ENCODE data around the gene COL19A1.
"Not testable (repeated sequence)": the region's sequence is repeated elsewhere in the genome, so short reads cannot be mapped to it uniquely, and the experiment has no call there.

The COL19A1 gene

DNA sequence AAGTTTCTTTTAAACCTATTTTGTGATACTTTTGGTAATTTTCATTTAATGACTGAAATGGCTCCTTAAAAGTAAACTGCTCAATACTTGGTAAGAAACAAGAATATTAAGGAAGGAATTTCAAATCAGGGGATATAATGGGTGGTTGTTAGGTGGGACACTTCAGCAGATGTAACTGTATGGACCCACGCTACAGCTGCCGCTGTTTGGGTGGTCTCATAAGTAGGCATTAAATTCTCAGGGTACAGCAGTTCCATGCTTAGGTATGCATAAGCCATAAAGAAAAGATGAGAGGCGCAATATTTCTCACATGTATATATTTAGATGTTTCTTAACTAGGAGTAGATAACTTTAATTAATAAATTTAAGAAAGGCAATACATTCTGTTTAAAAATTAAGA is 35.0 kb downstream of the COL19A1 start:
- DNase-seq: no peak

- DNase-seq: no peak
These were observed 41.7 kb downstream of the COL19A1 start for GRCh38 chr6:69907981-69908498.

GRCh38 chr6:69913361-69913760 is 47.0 kb downstream of the COL19A1 start:
- no peak for DNase-seq

- no peak for DNase-seq
These were observed 47.7 kb downstream of the COL19A1 start for GRCh38 chr6:69914015-69914485.

DNA sequence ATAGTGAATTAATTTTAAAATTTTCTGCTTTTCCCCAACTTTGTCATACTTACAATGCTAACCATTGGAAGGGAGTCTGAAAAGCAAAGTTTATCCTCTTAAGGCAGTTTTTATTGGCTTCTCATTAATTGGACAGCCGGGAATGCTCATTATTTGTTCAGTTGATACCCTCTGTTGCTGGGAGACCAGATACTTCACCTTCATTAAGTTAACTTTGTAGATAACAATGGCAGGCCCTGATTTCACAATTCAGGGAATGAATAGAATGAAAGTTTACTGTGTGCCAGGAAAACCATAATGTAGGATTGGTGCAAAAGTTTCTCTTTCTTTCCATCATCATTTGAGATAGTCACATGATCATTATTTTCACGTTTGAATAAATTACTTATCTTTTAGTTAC is 49.0 kb downstream of the COL19A1 start:
- DNase-seq: no peak

DNA sequence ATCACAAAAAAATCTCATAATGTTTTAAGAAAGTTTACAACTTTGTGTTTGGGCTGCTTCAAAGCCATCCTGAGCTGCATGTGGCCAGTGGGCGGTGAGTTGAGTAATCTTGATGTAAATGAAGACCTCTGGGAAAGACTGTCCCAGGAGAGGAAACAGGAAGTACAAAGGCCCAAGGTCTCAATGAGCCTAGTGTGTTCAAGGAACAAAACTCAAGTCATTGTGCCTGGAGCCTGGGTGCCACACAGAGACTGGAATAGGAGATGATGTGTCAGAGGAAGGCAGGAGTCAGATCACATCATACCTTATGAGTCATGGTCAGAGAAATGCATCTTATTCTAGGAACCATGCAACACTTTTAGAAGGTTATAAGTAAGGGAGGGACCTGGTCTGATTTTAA is 51.5 kb downstream of the COL19A1 start:
- DNase-seq: no peak

GRCh38 chr6:69918813-69919475 is 52.6 kb downstream of the COL19A1 start:
- no peak for DNase-seq

DNA sequence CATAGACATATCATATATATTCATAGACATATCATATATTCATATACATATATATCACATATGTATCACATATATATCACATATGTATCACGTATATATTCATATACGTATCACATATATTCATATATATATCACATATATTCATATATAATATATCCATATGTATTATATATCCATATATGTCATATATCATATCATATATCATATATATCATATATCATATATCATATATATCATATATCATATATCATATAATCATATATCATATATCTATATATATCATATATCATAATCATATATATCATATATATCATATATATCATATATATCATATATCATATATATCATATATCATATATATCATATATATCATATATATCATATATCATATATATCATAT is 54.7 kb downstream of the COL19A1 start:
- DNase-seq: not testable (repeated sequence)

GRCh38 chr6:69921611-69922010 is 55.3 kb downstream of the COL19A1 start:
- not testable (repeated sequence) for DNase-seq

- DNase-seq: no peak
These were observed 60.4 kb downstream of the COL19A1 start for GRCh38 chr6:69926745-69927144.

DNA sequence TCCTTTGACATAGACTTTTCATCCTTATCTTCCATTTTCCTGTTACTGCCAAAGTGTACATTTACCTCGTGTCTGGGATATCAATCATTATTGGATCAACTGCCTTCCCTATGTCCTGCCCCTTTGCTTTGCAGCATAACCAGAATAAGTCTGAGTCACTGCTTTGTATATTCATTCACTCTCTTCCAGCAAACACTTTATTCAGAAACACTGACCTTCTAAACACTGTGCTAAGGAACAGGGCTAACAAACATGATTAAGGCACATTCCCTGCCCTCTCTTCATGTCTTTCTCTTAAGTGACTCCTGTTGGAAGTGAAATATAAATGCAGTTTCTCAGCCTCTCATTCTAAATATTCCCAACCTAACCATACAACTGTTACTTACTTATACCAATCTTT is 66.9 kb downstream of the COL19A1 start:
- no peak for DNase-seq

DNA sequence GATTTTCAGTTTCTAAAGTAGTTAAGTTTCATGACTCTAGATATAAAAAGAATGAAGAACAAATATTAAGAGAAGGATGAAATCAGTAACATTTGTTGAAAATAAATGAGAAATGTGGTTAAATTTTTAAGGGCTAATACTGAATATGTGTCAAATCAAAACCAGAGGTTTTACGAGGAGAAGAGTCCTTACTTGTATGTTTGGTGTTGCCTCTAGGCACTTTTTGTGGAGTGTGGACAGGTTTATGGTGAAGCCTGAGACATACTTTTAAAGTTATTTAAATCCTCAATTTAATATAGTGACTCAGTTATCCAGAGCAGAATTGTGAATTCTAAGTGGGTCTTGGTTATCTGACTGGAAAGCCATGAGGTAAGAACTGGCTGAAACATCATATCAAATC is 68.7 kb downstream of the COL19A1 start:
- DNase-seq: no peak

DNA sequence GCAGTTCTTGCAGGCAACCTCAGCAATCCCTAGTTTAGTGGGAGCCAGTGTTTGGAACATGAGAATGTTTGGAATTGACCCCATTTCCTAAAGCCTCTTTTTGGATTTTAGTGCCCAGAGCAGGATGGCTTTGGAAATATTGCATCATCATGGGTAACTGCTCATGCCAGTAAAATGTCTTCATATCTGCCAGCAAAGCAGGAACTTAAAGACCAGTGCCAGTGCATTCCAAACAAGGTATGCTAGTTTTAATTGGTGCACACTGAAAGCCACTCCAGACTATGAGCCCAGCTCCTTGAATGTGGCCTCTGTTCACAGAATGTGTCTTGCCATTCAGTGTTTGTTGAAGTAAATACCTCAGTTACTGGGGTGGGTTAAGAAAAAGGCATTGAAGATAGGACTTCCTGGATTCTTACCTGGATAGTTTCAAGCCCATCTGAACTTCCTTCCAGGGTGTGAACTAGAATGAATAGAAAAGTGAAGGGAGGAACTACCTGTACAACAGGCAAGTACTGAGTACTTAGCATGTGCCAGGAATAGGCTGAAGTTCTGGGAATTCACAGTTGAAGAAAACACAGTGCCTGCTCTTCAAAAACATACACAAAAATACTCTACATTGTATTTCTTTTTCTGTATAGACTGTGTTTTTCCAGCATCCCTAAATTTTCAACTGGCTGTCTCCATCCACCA is 70.5 kb downstream of the COL19A1 start:
- no peak for DNase-seq

GRCh38 chr6:69937402-69938136 is 71.2 kb downstream of the COL19A1 start:
- no peak for DNase-seq

DNA sequence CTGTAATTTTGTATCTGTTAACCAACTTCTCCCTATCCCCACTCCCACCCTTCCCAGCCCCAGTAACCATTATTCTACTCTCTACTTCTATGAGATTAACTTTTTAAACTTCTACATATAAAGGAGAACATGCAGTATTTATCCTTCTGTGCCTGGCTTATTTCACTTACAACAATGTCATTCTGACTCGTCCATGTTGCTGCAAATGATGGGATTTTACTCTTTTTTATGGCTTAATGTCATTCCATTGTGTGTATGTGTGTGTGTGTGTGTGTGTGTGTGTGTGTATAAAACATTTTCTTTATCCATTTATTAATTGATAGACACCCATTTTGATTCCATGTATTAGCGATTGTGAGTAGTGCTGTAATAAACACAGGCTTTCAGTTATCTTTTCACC is 76.1 kb downstream of the COL19A1 start:
- no peak for DNase-seq

DNA sequence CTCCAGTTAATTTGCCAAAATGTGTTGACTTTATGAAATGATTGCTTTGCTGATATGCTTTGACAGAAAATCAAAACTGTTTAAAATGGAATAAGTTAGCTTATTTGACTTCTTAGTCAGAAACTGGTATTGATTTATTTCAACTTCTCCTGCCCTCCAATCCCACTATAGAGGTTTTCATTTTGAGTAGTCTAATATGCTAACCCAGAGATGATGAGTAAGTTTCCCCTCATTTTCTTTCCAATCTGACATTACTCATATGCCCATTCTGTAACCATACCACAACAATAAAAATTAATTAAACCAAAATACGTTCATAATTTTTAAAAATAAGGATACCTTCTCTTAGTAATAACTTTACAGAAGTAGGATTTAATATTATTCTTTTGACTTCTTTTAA is 78.8 kb downstream of the COL19A1 start:
- no peak for DNase-seq

DNA sequence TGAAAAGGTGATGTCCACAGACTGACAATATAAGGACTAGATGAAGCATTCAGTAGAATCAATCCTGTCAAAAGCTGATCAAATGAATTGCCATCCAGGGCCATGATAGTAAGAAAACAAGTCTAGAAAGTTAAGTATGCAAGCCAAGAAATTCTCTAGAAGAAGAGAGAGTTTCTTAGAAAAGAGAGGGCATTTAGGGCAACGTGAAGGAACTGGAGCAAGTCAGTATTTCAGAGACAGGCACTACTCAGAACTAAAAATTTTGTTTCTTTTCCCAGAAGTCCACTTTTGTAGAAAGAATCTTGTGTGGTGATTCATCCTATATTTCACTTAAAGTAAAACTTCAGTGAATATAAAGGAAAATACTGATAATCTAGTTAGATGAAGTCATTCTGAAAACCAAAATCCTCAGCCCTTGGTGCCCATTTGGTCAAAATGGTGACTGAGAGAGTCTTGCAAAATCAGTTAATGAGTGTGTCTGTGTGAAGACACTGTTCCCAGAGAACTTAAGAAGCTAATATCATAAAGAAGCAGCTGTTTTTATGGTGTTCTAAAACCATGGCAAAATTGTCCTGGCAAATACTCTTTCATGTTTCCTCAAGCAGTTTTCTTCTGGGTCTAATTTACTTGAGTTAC is 82.2 kb downstream of the COL19A1 start:
- DNase-seq: no peak

- no peak for DNase-seq
These were observed 87.1 kb downstream of the COL19A1 start for GRCh38 chr6:69953491-69953890.

DNA sequence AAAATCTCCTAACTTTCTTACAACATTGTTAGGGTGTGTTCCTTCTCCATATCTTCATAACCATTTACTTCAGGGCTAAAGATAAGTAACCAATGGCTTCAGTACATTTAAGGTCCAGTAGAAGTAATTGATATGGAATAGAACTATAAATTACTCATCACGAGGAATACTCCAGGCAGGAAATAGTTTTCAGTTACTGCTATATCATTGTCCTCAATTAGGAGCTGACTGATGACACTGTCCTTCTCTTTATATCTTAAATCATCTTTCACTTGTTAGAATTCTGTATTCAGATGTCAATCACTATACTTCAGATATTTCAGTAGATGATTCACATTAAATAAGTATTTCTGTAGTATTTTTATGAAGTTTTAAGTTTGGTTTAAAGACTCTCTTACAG is 88.4 kb downstream of the COL19A1 start:
- DNase-seq: no peak

DNA sequence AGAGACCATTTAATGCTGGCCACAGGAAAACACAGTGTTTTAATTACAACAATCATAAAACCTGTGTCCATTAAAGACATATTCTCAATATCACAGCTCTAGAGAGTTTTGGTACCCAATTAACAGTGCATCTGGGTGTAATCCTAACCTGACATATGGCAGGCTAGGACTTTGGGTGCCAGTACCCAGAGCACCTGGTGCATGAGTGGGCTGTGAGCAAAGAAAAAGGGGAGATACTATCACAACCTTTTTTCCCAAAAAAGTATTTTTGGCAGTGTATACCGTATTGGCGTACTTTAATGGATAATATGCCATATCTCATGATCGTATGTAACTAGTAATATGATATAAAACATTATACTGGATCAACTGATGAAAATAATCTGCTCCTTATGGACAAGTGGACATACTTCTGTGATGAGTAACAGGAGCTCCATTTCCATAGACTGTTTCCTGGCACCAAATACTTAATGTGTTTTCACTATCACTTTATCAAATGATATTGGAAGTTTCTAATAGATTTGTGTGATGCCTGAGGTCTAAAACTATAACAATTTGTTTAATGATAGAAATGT is 91.7 kb downstream of the COL19A1 start:
- no peak for DNase-seq

DNA sequence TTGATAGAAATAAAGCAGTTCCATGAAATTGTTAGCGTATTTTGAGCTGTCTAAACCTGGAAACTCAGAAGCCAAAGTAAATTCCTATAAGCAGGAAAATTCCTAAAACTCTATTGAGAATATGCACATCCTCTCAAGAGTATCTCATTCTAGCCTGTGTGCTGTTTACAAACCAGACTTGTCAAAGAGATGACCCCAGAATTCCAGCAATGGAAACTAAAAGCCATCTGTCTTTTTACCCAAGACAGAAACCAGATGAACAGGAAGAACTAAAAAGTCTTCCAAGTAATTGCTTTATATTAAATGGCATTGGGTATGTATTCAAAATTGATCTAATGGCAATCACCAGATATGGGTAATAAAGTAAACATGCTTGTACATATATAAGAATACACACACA is 92.6 kb downstream of the COL19A1 start:
- DNase-seq: no peak

DNA sequence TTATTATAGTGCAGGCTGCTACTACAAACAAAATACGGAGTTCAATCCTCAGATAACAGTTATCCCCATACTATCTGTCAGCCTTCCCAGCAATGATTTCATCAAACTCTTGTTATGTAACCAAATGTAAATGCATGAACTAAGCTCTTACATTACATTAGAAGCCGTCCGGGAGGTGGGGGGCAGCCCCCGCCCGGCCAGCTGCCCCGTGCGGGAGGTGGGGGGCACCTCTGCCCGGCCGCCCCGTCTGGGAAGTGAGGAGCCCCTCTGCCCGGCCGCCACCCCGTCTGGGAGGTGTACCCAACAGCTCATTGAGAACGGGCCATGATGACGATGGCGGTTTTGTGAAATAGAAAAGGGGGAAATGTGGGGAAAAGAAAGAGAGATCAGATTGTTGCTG is 99.6 kb downstream of the COL19A1 start:
- not testable (repeated sequence) for DNase-seq

DNA sequence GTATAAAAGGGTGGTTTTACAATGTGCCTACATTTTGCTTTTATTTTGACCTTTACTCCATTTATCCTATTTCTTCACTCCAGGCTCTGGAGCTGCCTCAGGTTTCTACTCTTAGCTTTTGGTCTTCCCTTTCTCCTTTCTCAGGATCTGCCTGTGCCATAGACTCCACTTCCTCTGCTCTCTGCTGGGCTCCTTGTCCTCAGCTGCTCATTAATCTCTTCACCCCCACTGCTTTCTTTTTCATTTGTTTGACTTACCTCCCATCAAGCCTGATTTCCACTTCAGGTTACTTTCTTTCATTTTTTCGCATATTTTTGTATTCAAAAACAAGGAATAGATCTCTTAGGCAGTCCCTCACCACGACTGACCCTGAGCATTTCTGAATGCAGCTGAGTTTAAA is 106.8 kb downstream of the COL19A1 start:
- DNase-seq: no peak

Measured in CD4-positive, alpha-beta T cell treated with Interleukin-10 for 1 hour (primary cell).